Gastroesophageal sphincter (tissue), 4 donors: ENCODE data around the gene HEPN1. TPM values are rescaled to one million over a fixed set of nuclear protein-coding genes. Genes with fewer than 3 reads are reported as not detected.
A peak's percentile ranks its signal among the peaks of the same experiment; 100 is the strongest.

Experiments
- ATAC-seq: fragments of 150-250 bp; one replicate; pipeline ENCODE4 v1.9.1; 2016; ENCODE audit warnings: mild to moderate bottlenecking, moderate library complexity
- H3K27ac ChIP-seq, 4 donors: fragments of 200-600 bp; sonication (generic) in 3 of 4; 1 replicate in 3 of 4; 2 replicates in 1 of 4; pipeline ENCODE4 v1.5.1; 2016 to 2019
- H3K27me3 ChIP-seq: fragments of 200-600 bp; sonication (generic); one replicate; pipeline ENCODE4 v1.5.1; 2019
- H3K36me3 ChIP-seq, 2 donors: fragments of 200-600 bp; sonication (generic); one replicate each; pipeline ENCODE4 v1.5.1; 2019; ENCODE audit warnings: control low read depth in 1 of 2
- H3K4me1 ChIP-seq, 3 donors: fragments of 200-600 bp; sonication (generic); 1 replicate in 2 of 3; 2 replicates in 1 of 3; pipeline ENCODE4 v1.5.1; 2016 to 2019; ENCODE audit warnings: control low read depth in 2 of 3
- H3K4me3 ChIP-seq, 2 donors: fragments of 200-600 bp; sonication (generic); one replicate each; pipeline ENCODE4 v1.5.1; 2019; ENCODE audit warnings: mild to moderate bottlenecking in 1 of 2, moderate library complexity in 1 of 2
- H3K9me3 ChIP-seq, 3 donors: fragments of 200-600 bp; sonication (generic); one replicate each; pipeline ENCODE4 v1.5.1; 2017 to 2019; ENCODE audit warnings: control low read depth in 2 of 3
- EP300 ChIP-seq: sonication (generic); formaldehyde crosslinking; IDR thresholded peaks from one replicate; pipeline ENCODE4 v1.6.1; 2017; ENCODE audit warnings: antibody characterized with exemption, mild to moderate bottlenecking
- POLR2A ChIP-seq, 2 donors: fragments of 450-650 bp; IDR thresholded peaks; one replicate each; pipeline ENCODE4 v1.6.1; 2017; ENCODE audit warnings: antibody characterized with exemption in 2 of 2, mild to moderate bottlenecking in 2 of 2, moderate library complexity in 1 of 2
- POLR2AphosphoS5 ChIP-seq: sonication (generic); formaldehyde crosslinking; IDR thresholded peaks from one replicate; pipeline ENCODE4 v1.6.1; 2017; ENCODE audit warnings: antibody characterized with exemption
- WGBS, 2 donors: methylation state at CpG; one replicate each; pipeline ENCODE4 v1.1.5; 2018; ENCODE audit warnings: low coverage in 1 of 2; 5-methylcytosine and 5-hydroxymethylcytosine counted together
- total RNA-seq, 4 donors: library from RNA; depleted of rRNA; stranded (reverse); fragments of >200 nt; gene quantifications; one replicate each; pipeline ENCODE4 v1.1.0, GENCODE V29; 2016
- TF ChIP-seq, protein P1 (sequence below), 4 experiments: fragments of 200-600 bp in 2 of 4; fragments of 450-650 bp in 2 of 4; sonication (generic) in 1 of 4; IDR thresholded peaks; one replicate each; pipeline ENCODE4 v1.5.1; 2017 to 2019; ENCODE audit warnings: antibody characterized with exemption in 4 of 4, mild to moderate bottlenecking in 2 of 4, moderate library complexity in 2 of 4

HEPN1 gene
- total RNA-seq, 4 donors from 2014 or later = 0.67 TPM; not detected in 3

GRCh38 chr11:124928942-124929665 lies 10.1 kb downstream of the HEPN1 start:
- Histone ChIP-seq H3K4me3 (no peak overlapping the region), H3K27me3 (peaks cover under 1% of the 10 kb centered on the region), H3K36me3 (no peaks in the 10 kb centered on the region), H3K4me1 (no peaks in the 10 kb centered on the region), H3K27ac (no peak overlapping the region), H3K9me3 (no peaks in the 10 kb centered on the region)
- 18 to 30% methylated on average over 2 to 4 of the region's 4 CpGs for WGBS, 2 donors
- ATAC-seq = no peak
- TF ChIP-seq, protein P1, sequence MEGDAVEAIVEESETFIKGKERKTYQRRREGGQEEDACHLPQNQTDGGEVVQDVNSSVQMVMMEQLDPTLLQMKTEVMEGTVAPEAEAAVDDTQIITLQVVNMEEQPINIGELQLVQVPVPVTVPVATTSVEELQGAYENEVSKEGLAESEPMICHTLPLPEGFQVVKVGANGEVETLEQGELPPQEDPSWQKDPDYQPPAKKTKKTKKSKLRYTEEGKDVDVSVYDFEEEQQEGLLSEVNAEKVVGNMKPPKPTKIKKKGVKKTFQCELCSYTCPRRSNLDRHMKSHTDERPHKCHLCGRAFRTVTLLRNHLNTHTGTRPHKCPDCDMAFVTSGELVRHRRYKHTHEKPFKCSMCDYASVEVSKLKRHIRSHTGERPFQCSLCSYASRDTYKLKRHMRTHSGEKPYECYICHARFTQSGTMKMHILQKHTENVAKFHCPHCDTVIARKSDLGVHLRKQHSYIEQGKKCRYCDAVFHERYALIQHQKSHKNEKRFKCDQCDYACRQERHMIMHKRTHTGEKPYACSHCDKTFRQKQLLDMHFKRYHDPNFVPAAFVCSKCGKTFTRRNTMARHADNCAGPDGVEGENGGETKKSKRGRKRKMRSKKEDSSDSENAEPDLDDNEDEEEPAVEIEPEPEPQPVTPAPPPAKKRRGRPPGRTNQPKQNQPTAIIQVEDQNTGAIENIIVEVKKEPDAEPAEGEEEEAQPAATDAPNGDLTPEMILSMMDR (IDR thresholded peaks at IDR 0.05) = no peak
- no peak for TF ChIP-seq EP300

- Histone ChIP-seq H3K27me3 (peaks cover 18% of the 10 kb centered on the region), H3K4me3 (no peak overlapping the region), H3K9me3 (no peaks in the 10 kb centered on the region), H3K4me1 (no peaks in the 10 kb centered on the region), H3K27ac (no peak overlapping the region), H3K36me3 (no peaks in the 10 kb centered on the region)
- TF ChIP-seq, protein P1 (IDR thresholded peaks at IDR 0.05) = no peak
- no peak for TF ChIP-seq POLR2AphosphoS5
- TF ChIP-seq EP300 = no peak
- no peak for TF ChIP-seq POLR2A (IDR thresholded peaks at IDR 0.05)
- ATAC-seq = no peak
- 58 to 78% methylated on average over 3 of the region's 3 CpGs for WGBS, 2 donors
Measured at GRCh38 chr11:124930799-124931198, 11.7 kb downstream of the HEPN1 start.

DNA sequence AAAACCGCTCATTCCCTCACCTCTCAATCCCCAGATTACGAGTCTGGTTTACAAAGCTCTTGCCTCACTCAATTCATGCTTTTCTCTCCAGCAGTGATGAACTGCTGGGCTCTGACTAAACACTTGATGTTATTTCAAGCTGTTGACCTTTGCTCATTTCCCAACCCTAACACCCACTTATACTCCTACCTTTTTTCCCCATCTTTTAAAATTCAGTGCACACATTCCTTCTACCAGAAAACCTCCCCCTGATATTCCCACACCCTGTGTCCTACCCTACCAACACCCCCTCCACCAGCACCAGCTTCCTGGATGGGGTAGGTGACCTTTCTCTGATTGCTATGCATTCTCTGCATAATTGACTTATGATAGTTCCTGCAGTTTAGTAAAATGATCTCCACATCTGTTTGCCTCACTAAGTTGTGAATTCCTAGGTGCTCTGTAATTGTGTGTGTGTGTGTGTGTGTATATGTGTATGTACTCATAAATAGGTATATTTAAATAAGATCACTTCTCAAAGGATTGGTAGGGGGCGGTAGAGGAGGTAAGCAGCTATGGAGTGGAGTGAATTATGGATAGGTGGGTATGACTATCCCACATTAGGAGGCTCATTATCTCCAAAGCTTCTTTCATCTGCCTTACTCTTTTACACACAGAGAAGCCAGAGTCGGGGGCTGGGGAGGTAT lies 16.0 kb downstream of the HEPN1 start:
- peak overlapping the region in 1 of 2 donors; percentile 2 for H3K4me3 ChIP-seq
- no peaks in the 10 kb centered on the region for H3K4me1 ChIP-seq
- H3K27me3 ChIP-seq = peaks cover 33% of the 10 kb centered on the region
- H3K9me3 ChIP-seq = no peaks in the 10 kb centered on the region
- no peak for ATAC-seq
- 50 to 52% methylated on average over 1 to 3 of the region's 4 CpGs for whole genome bisulfite sequencing, 2 donors
- no peak for TF ChIP-seq EP300
- TF ChIP-seq POLR2AphosphoS5 = no peak
- TF ChIP-seq POLR2A (IDR thresholded peaks at IDR 0.05) = no peak
- TF ChIP-seq, protein P1 (IDR thresholded peaks at IDR 0.05) = no peak
- no peak overlapping the region for H3K27ac ChIP-seq
- H3K36me3 ChIP-seq = no peaks in the 10 kb centered on the region

DNA sequence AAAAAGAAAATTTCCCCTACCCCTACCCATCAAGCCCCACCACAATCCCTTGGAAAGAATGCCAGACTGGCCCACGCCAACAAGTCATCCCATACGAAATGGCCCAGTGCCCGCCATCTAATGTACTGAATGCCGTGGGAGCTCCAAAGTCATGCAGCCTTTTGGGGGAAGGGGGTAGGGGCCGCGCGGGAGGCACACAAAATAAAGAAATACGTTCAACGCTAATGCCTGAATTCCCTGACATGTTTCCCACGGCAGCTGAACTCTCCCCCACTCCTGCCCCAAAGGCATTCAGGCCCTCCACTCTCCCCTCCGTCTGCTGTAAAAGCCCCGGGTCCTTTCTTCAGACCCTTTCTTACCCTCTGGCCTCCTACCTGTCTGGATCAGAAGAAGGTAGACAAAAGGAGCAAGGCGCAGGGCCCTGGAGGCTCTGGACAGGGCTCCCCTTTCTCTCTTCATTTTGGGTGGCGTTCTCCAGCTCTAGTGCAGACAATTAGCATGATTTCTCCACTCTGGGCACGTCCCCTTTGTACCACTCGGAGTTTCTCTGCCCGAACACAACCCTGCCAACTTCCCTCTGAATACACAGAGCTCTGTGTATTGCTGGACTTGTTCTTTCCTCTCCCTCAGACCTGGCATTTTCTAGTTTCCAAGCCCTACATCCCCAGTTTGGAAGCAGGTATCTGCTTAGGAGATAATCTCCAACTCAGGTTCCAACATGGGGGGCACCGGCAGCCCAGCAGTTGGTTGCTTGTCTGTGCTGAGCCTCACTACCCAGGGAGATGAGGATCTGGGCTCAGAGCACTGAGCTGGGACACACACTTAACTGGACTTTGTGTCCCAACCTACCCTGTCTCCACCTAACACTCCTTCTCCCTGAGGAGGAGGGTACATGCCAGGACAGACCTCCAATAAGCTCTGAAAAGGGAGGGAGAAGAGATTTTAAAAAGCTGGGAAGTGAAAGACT lies 16.8 kb downstream of the HEPN1 start, which contains the start of gene HEPACAM:
Gene HEPACAM (minus strand): TSS at position 500 of the 967 bp plus-strand sequence. CDS start 41 bp downstream, at position 459.
- Histone ChIP-seq H3K27ac (peak within 1 kb of the TSS in 1 of 4 donors; percentile 4), H3K4me3 (peak within 1 kb of the TSS in 1 of 2 donors; percentile 2), H3K9me3 (no peaks in the 10 kb centered on the region), H3K36me3 (no peaks in the 10 kb centered on the region), H3K27me3 (peaks cover 33% of the 10 kb centered on the region), H3K4me1 (no peaks in the 10 kb centered on the region)
- TF ChIP-seq EP300 (no peak), POLR2A (IDR thresholded peaks at IDR 0.05) (no peak), POLR2AphosphoS5 (no peak)
- TF ChIP-seq, protein P1 (IDR thresholded peaks at IDR 0.05) = no peak
- WGBS, 2 donors = 72 to 75% methylated on average over 4 to 16 of the region's 18 CpGs
- no peak for ATAC-seq
